Inflammatory macrophage treated with lipopolysaccharide for 4 hours (primary cell): ENCODE data around the gene SQOR.

Experiments used
- DNase-seq: peaks from one replicate; pipeline ENCODE4 v3.0.0-alpha.2; 2020

SQOR gene

GRCh38 chr15:45634432-45635190 is at the start of gene SQOR:
TSS of gene SQOR (plus strand) at chr15:45635029. CDS start at chr15:45658924, 23,895 bp downstream.
- peak; percentile 98 for DNase-seq

- no peak for DNase-seq
These were observed 49.6 kb upstream of the SQOR start for GRCh38 chr15:45585069-45585791.

- no peak for DNase-seq
These were observed 48.7 kb upstream of the SQOR start for GRCh38 chr15:45586125-45586524.

- DNase-seq: no peak
These were observed 48.2 kb upstream of the SQOR start for GRCh38 chr15:45586601-45587094.

- peak; percentile 93 for DNase-seq
These were observed 47.5 kb upstream of the SQOR start, which contains the start of gene BLOC1S6 for GRCh38 chr15:45587095-45587862. TSS of gene BLOC1S6 (plus strand) at chr15:45587379. CDS start at chr15:45587444, 65 bp downstream.

GRCh38 chr15:45587863-45588170 is 47.0 kb upstream of the SQOR start:
- no peak for DNase-seq

- peak; percentile 16 for DNase-seq
These were observed 46.5 kb upstream of the SQOR start for GRCh38 chr15:45588219-45588875.

GRCh38 chr15:45589256-45589655 is 45.6 kb upstream of the SQOR start:
- peak; percentile 3 for DNase-seq

- DNase-seq: no peak
These were observed 40.5 kb upstream of the SQOR start for GRCh38 chr15:45594319-45594718.

- DNase-seq: no peak
These were observed 39.8 kb upstream of the SQOR start for GRCh38 chr15:45594835-45595530.

- DNase-seq: peak; percentile 63
These were observed 30.9 kb upstream of the SQOR start for GRCh38 chr15:45603881-45604280.

GRCh38 chr15:45604326-45604725 is 30.5 kb upstream of the SQOR start:
- peak; percentile 84 for DNase-seq

GRCh38 chr15:45606413-45606812 is 28.4 kb upstream of the SQOR start:
- peak; percentile 74 for DNase-seq

- DNase-seq: no peak
These were observed 28.0 kb upstream of the SQOR start for GRCh38 chr15:45606841-45607240.

- DNase-seq: peak; percentile 49
These were observed 23.5 kb upstream of the SQOR start for GRCh38 chr15:45611305-45611704.

GRCh38 chr15:45612790-45613415 is 21.9 kb upstream of the SQOR start:
- no peak for DNase-seq

GRCh38 chr15:45616901-45617323 is 17.9 kb upstream of the SQOR start:
- DNase-seq: no peak

GRCh38 chr15:45618813-45619212 is 16.0 kb upstream of the SQOR start:
- peak; percentile 18 for DNase-seq

GRCh38 chr15:45628136-45628535 is 6.7 kb upstream of the SQOR start:
- no peak for DNase-seq

- peak; percentile 46 for DNase-seq
These were observed 3.7 kb upstream of the SQOR start for GRCh38 chr15:45630917-45631691.

GRCh38 chr15:45631776-45632175 is 3.1 kb upstream of the SQOR start:
- peak; percentile 76 for DNase-seq
